ENCODE data around the gene ZBED5. TPM values are rescaled to one million over a fixed set of nuclear protein-coding genes. Genes with fewer than 3 reads are reported as not detected.

ZBED5 gene
- total RNA-seq, result 10 to 100 TPM; 24.6 to 82.7 (median 61.0) TPM

DNA sequence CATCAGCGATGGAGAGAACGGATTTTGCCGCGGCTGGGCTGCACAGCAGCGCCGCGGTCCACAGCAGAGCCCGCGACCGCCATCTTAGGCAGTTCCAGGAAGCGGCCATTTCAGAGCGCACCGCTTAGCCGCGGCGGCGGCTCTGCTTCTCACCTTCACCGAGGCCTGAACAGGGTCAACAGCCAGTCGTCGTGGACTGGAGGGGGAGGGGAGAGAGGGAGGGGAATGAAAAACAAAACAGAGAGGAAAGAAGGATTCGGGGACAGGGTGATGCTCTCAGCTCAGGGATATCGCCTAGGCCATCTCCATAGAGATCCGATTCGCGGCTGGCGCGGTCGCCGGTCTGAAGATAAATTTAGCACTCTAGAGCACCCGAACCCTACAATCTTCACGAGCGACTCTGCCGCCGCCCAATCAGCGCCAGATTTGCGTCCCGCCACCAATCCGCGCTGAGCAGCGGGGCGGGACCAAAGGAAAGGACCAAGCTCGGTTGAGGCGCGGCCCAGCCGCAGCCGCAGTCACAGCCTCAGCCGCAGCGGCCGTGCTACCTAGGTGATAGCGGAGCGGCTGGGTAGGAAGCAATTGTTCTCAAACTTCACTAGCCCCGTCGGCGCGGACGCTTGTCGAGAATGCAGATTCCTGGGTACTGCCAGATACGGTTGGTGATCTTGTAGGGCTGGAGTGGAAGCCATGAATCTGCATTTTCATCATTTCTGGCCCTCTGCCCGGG is at the start of gene ZBED5:
ZBED5 (minus strand) TSS at position 345 of the 730 bp plus-strand sequence. CDS start 3,108 bp downstream, outside the sequence.
- H3K36me3 ChIP-seq, result no peaks in the 10 kb centered on the region
- H3K27me3 ChIP-seq, result no peaks in the 10 kb centered on the region
- H3K27ac ChIP-seq, result peak within 1 kb of the TSS; percentile 99
- peak; percentile 97 to 98 for DNase-seq
- no peaks in the 10 kb centered on the region for H3K9me3 ChIP-seq
- peak within 1 kb of the TSS; percentile 94 to 96 for H3K4me3 ChIP-seq
- TF ChIP-seq, protein P1, sequence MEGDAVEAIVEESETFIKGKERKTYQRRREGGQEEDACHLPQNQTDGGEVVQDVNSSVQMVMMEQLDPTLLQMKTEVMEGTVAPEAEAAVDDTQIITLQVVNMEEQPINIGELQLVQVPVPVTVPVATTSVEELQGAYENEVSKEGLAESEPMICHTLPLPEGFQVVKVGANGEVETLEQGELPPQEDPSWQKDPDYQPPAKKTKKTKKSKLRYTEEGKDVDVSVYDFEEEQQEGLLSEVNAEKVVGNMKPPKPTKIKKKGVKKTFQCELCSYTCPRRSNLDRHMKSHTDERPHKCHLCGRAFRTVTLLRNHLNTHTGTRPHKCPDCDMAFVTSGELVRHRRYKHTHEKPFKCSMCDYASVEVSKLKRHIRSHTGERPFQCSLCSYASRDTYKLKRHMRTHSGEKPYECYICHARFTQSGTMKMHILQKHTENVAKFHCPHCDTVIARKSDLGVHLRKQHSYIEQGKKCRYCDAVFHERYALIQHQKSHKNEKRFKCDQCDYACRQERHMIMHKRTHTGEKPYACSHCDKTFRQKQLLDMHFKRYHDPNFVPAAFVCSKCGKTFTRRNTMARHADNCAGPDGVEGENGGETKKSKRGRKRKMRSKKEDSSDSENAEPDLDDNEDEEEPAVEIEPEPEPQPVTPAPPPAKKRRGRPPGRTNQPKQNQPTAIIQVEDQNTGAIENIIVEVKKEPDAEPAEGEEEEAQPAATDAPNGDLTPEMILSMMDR (IDR thresholded peaks at IDR 0.05), result peak in 2 of 4 experiments; percentile 16 to 20
- TF ChIP-seq POLR2A (IDR thresholded peaks at IDR 0.05), result peak; percentile 92 to 98
- intact Hi-C loops (cut with DNase I; ENCODE audit: low total_unique reads), result loop anchor here (5.0 kb wide), 1 partner anchor 51 kb away; the partner anchor contains the start of gene EIF4G2
- peaks cover 0 to 15% of the 10 kb centered on the region in 2 donors for H3K4me1 ChIP-seq

- DNase-seq, result no peak
- Histone ChIP-seq H3K4me1 (no peaks in the 10 kb centered on the region), H3K27ac (no peak overlapping the region), H3K9me3 (no peaks in the 10 kb centered on the region), H3K4me3 (no peak overlapping the region), H3K27me3 (no peaks in the 10 kb centered on the region), H3K36me3 (no peaks in the 10 kb centered on the region)
- intact Hi-C loops (cut with DNase I; ENCODE audit: low total_unique reads), result loop anchor here (10.0 kb wide), 1 partner anchor 102 kb away; the partner anchor contains the start of gene EIF4G2
- TF ChIP-seq, protein P1 (IDR thresholded peaks at IDR 0.05), result no peak
- no peak for TF ChIP-seq POLR2A (IDR thresholded peaks at IDR 0.05)
These were observed 48.7 kb upstream of the ZBED5 start for GRCh38 chr11:10906521-10906920.

GRCh38 chr11:10902301-10903063 is 44.6 kb upstream of the ZBED5 start:
- H3K4me1 ChIP-seq, result peaks cover 5 to 18% of the 10 kb centered on the region in 2 donors

GRCh38 chr11:10900681-10901415 is 43.0 kb upstream of the ZBED5 start:
- no peak for TF ChIP-seq POLR2A (IDR thresholded peaks at IDR 0.05)
- TF ChIP-seq, protein P1 (IDR thresholded peaks at IDR 0.05), result no peak
- peaks cover 5 to 18% of the 10 kb centered on the region in 2 donors for H3K4me1 ChIP-seq
- H3K4me3 ChIP-seq, result no peak overlapping the region
- H3K36me3 ChIP-seq, result no peaks in the 10 kb centered on the region
- no peak for DNase-seq
- H3K27ac ChIP-seq, result peak overlapping the region; percentile 88 to 91
- no peaks in the 10 kb centered on the region for H3K27me3 ChIP-seq
- no peaks in the 10 kb centered on the region for H3K9me3 ChIP-seq
- intact Hi-C loops (cut with DNase I; ENCODE audit: low total_unique reads), result loop anchor here (10.0 kb wide), 1 partner anchor 96 kb away; the partner anchor contains the start of gene EIF4G2

More at GRCh38 chr11:10902301-10903063, 44.6 kb upstream of the ZBED5 start:
- no peak for DNase-seq
- Histone ChIP-seq H3K27me3 (no peaks in the 10 kb centered on the region), H3K27ac (peak overlapping the region in 1 of 2 donors; percentile 91), H3K4me3 (no peak overlapping the region), H3K36me3 (no peaks in the 10 kb centered on the region), H3K9me3 (no peaks in the 10 kb centered on the region)
- intact Hi-C loops (cut with DNase I; ENCODE audit: low total_unique reads), result loop anchor here (10.0 kb wide), 1 partner anchor 98 kb away; the partner anchor contains the start of gene EIF4G2
- TF ChIP-seq, protein P1 (IDR thresholded peaks at IDR 0.05), result no peak
- TF ChIP-seq POLR2A (IDR thresholded peaks at IDR 0.05), result no peak
